ENCODE results near the gene GPNMB. TPM values are rescaled to one million over a fixed set of nuclear protein-coding genes. Genes with fewer than 3 reads are reported as not detected.

Gene GPNMB
- total RNA-seq, 1 donor from 2014 or later = 539 TPM

- DNase-seq (ENCODE audit: low read depth) = no peak
Measured at GRCh38 chr7:23268746-23269145, 22.2 kb downstream of the GPNMB start.

GRCh38 chr7:23272275-23272674 lies 25.7 kb downstream of the GPNMB start:
- no peak for DNase-seq (ENCODE audit: low read depth)

GRCh38 chr7:23273141-23273599 lies 26.6 kb downstream of the GPNMB start:
- DNase-seq (ENCODE audit: low read depth) = peak; percentile 94

GRCh38 chr7:23275912-23276311 lies 29.3 kb downstream of the GPNMB start:
- no peak for DNase-seq (ENCODE audit: low read depth)

GRCh38 chr7:23276376-23276775 lies 29.8 kb downstream of the GPNMB start:
- DNase-seq (ENCODE audit: low read depth) = peak; percentile 31

GRCh38 chr7:23276947-23277346 lies 30.4 kb downstream of the GPNMB start:
- DNase-seq (ENCODE audit: low read depth) = no peak

GRCh38 chr7:23277359-23277989 lies 30.9 kb downstream of the GPNMB start:
- peak; percentile 86 for DNase-seq (ENCODE audit: low read depth)

- no peak for DNase-seq (ENCODE audit: low read depth)
Measured at GRCh38 chr7:23279819-23280525, 33.4 kb downstream of the GPNMB start.

- no peak for DNase-seq (ENCODE audit: low read depth)
Measured at GRCh38 chr7:23283086-23283485, 36.5 kb downstream of the GPNMB start.

- DNase-seq (ENCODE audit: low read depth) = peak; percentile 58
Measured at GRCh38 chr7:23284871-23285270, 38.3 kb downstream of the GPNMB start.

GRCh38 chr7:23285657-23286646 lies 39.4 kb downstream of the GPNMB start:
- peak; percentile 27 for DNase-seq (ENCODE audit: low read depth)

- DNase-seq (ENCODE audit: low read depth) = no peak
Measured at GRCh38 chr7:23287612-23288011, 41.0 kb downstream of the GPNMB start.

GRCh38 chr7:23290993-23291392 lies 44.4 kb downstream of the GPNMB start:
- DNase-seq (ENCODE audit: low read depth) = no peak

- DNase-seq (ENCODE audit: low read depth) = no peak
Measured at GRCh38 chr7:23291957-23292560, 45.5 kb downstream of the GPNMB start.

- no peak for DNase-seq (ENCODE audit: low read depth)
Measured at GRCh38 chr7:23292623-23293022, 46.0 kb downstream of the GPNMB start.

- peak; percentile 76 for DNase-seq (ENCODE audit: low read depth)
Measured at GRCh38 chr7:23293500-23294073, 47.0 kb downstream of the GPNMB start.

GRCh38 chr7:23294549-23295400 lies 48.2 kb downstream of the GPNMB start:
- no peak for DNase-seq (ENCODE audit: low read depth)

GRCh38 chr7:23295401-23295697 lies 48.8 kb downstream of the GPNMB start:
- DNase-seq (ENCODE audit: low read depth) = no peak

- peak; percentile 85 for DNase-seq (ENCODE audit: low read depth)
Measured at GRCh38 chr7:23298141-23298881, 51.7 kb downstream of the GPNMB start.
